HG02798 (cell line): ENCODE measurements around the gene EFCAB6.

Experiments
- ATAC-seq: cut with Tn5 transposase; IDR thresholded peaks from one replicate; pipeline ENCODE4 v1.9.1; 2021; ENCODE audit warnings: mild to moderate bottlenecking; ENCODE audit not compliant: unreplicated experiment, poor library complexity

EFCAB6 gene

GRCh38 chr22:43490311-43490710, 321.8 kb downstream of the EFCAB6 start:
- ATAC-seq: no peak

GRCh38 chr22:43488937-43489336, 323.2 kb downstream of the EFCAB6 start:
- no peak for ATAC-seq

GRCh38 chr22:43488031-43488866, 323.9 kb downstream of the EFCAB6 start:
- no peak for ATAC-seq

- ATAC-seq: no peak
Observed at GRCh38 chr22:43487311-43488030, 324.6 kb downstream of the EFCAB6 start.

GRCh38 chr22:43485502-43486089, 326.5 kb downstream of the EFCAB6 start:
- ATAC-seq: no peak

GRCh38 chr22:43484227-43484626, 327.9 kb downstream of the EFCAB6 start:
- no peak for ATAC-seq

GRCh38 chr22:43483669-43484068, 328.4 kb downstream of the EFCAB6 start:
- ATAC-seq: no peak

GRCh38 chr22:43483266-43483665, 328.8 kb downstream of the EFCAB6 start:
- no peak for ATAC-seq

- ATAC-seq: no peak
Observed at GRCh38 chr22:43482318-43482625, 329.8 kb downstream of the EFCAB6 start.

- ATAC-seq: no peak
Observed at GRCh38 chr22:43481568-43482317, 330.4 kb downstream of the EFCAB6 start.

GRCh38 chr22:43479962-43480361, 332.1 kb downstream of the EFCAB6 start:
- ATAC-seq: no peak

GRCh38 chr22:43479301-43479950, 332.7 kb downstream of the EFCAB6 start:
- ATAC-seq: no peak
